Large intestine (tissue), 3 donors: ENCODE data around the gene DDRGK1. TPM values are rescaled to one million over a fixed set of nuclear protein-coding genes. Genes with fewer than 3 reads are reported as not detected.

Source experiments
- DNase-seq, 2 donors: peaks; one replicate each; pipeline versions ENCODE4 v3.0.0 to v3.0.0-alpha.2; 2013
- H3K27ac ChIP-seq: one replicate; pipeline ENCODE4 v1.5.1; 2013; ENCODE audit warnings: low read length
- H3K27me3 ChIP-seq: 2 replicates; pipeline ENCODE4 v1.6.1; 2013; ENCODE audit warnings: low read length; ENCODE audit not compliant: control insufficient read depth, insufficient read depth
- H3K36me3 ChIP-seq: 2 replicates; pipeline ENCODE4 v1.6.1; 2013; ENCODE audit warnings: low read length; ENCODE audit not compliant: control insufficient read depth, insufficient read depth
- H3K4me1 ChIP-seq: one replicate; pipeline ENCODE4 v1.6.1; 2013; ENCODE audit warnings: low read length; ENCODE audit not compliant: control insufficient read depth, insufficient read depth
- H3K4me3 ChIP-seq: one replicate; pipeline ENCODE4 v1.5.1; 2013; ENCODE audit warnings: low read length
- H3K9me3 ChIP-seq: one replicate; pipeline ENCODE4 v1.6.1; 2013; ENCODE audit warnings: mild to moderate bottlenecking, low read depth, low read length, moderate library complexity; ENCODE audit not compliant: control insufficient read depth
- WGBS: methylation state at CpG from one replicate; pipeline ENCODE4 v1.1.5; 2013; ENCODE audit warnings: low lambda C conversion rate; ENCODE audit not compliant: insufficient coverage; 5-methylcytosine and 5-hydroxymethylcytosine counted together
- polyA plus RNA-seq: library from polyadenylated mRNA; unstranded; fragments of 120-200 nt; gene quantifications from one replicate; pipeline ENCODE4 v1.2.1, GENCODE V29; 2013

The DDRGK1 gene
- polyA plus RNA-seq, 1 donor, result 77.0 TPM

DNA sequence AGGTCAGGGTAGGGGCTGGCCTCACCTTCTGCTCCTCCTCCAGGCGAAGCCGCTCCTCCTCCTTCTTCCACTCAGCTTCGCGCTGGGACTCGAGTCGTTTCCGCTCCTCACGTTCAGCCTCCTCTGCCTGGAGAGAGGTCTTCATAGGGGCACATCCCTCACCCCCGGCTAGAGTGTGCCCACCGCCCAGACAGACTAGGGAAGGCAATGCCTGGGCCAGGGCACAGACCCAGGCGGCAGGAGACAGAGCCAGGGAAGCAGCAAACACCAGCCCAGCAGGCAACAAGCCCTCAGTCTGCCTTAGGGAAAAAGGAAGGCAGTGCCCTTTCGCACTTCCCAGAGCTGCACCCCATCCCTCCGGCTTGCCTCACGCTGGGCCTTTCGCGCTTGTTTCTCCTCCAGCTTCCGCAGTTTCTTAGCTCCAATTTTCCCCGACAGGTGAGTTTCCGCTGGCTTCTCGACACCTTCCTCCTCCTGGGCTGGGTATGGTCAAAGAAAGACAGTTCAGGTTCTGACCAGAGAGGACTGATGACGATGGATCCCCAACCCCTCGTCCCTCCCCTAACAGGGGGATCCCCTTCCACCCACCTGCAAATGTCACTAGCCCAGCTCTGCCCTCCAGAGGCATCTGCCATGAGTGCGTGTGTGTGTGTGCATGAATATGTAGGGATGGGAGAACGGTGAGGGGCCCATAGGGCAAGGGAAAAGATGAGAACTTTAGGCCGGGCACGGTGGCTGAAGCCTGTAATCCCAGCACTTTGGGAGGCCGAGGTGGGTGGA, 4.3 kb downstream of the DDRGK1 start:
- Histone ChIP-seq H3K27ac (no peak overlapping the region), H3K36me3 (peaks cover 48% of the 10 kb centered on the region), H3K4me3 (no peak overlapping the region), H3K27me3 (no peaks in the 10 kb centered on the region), H3K4me1 (peaks cover 9% of the 10 kb centered on the region), H3K9me3 (no peaks in the 10 kb centered on the region)
- 100% methylated on average over 1 of the region's 27 CpGs for WGBS
- DNase-seq, result no peak

DNA sequence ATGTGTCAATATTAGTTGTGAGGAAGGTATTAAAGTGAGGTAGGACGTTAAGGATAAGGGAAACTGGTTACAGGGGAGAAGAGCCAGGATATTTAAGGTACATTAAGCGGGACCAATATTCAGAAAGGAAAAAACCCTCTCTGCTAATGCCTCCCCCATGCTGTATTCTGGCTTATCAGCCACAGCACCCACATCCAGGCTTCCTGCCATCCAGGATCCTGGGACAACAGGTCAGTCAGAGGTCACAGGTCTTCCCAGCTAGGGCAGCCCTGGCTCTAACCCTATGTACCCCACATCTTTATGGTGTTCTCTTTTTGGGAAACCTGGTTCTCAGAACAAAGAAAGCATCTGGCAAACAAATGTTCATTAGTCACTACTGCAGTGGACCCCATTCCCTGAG, 5.3 kb downstream of the DDRGK1 start:
- no peak for DNase-seq
- 78% methylated on average over 1 of the region's 2 CpGs for WGBS
- Histone ChIP-seq H3K4me1 (peaks cover 9% of the 10 kb centered on the region), H3K27me3 (no peaks in the 10 kb centered on the region), H3K4me3 (no peak overlapping the region), H3K9me3 (no peaks in the 10 kb centered on the region), H3K27ac (no peak overlapping the region), H3K36me3 (peaks cover 58% of the 10 kb centered on the region)

DNA sequence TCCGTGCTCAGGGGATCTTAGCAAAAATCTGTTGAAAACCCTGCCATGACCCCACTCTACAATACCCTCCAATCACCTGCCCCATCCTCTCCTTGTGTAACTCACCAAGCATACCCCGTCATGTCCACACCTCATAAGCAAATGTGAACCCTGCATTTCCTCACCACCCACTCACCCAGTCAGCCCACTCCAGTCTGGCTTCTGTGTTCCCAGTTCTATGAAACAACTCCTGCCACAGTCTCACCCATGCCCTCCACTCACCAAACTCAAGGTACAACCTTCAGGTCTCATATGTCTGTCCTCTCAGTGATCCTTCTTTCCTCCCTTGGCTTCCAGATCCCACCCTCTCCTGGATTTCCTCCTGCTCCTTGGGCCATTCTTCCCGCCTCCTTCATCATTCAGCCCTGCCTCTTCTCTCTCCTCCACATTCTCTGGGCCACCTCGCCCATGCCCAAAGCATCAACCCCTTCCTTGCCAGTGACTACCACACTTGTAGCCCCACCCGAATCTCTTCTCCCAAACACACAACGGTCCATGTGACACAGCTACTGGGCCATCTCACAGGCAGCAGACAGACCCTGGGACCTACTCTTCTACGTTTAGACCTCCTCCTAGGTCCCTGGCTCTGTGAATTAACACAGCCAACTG, 8.8 kb downstream of the DDRGK1 start:
- peaks cover 81% of the 10 kb centered on the region for H3K36me3 ChIP-seq
- whole genome bisulfite sequencing, result 100% methylated on average over 2 of the region's 7 CpGs
- H3K4me1 ChIP-seq, result no peaks in the 10 kb centered on the region
- no peak overlapping the region for H3K4me3 ChIP-seq
- no peak for DNase-seq
- H3K9me3 ChIP-seq, result no peaks in the 10 kb centered on the region
- no peak overlapping the region for H3K27ac ChIP-seq
- H3K27me3 ChIP-seq, result no peaks in the 10 kb centered on the region

GRCh38 chr20:3194617-3195280, 9.7 kb downstream of the DDRGK1 start:
- H3K27ac ChIP-seq, result no peak overlapping the region
- H3K4me1 ChIP-seq, result no peaks in the 10 kb centered on the region
- H3K36me3 ChIP-seq, result peaks cover 83% of the 10 kb centered on the region
- WGBS, result no CpG with 5 or more reads among the region's 10 CpGs
- H3K9me3 ChIP-seq, result no peaks in the 10 kb centered on the region
- H3K27me3 ChIP-seq, result no peaks in the 10 kb centered on the region
- DNase-seq, result no peak
- no peak overlapping the region for H3K4me3 ChIP-seq

- peaks cover 81% of the 10 kb centered on the region for H3K36me3 ChIP-seq
- WGBS, result no CpG with 5 or more reads among the region's 14 CpGs
- H3K4me3 ChIP-seq, result no peak overlapping the region
- no peak overlapping the region for H3K27ac ChIP-seq
- DNase-seq, result no peak
- H3K9me3 ChIP-seq, result no peaks in the 10 kb centered on the region
- no peaks in the 10 kb centered on the region for H3K27me3 ChIP-seq
- no peaks in the 10 kb centered on the region for H3K4me1 ChIP-seq
These were observed 10.5 kb downstream of the DDRGK1 start for GRCh38 chr20:3193806-3194616.

- no peak overlapping the region for H3K4me3 ChIP-seq
- 82% methylated on average over 3 of the region's 18 CpGs for WGBS
- no peak for DNase-seq
- no peaks in the 10 kb centered on the region for H3K4me1 ChIP-seq
- no peaks in the 10 kb centered on the region for H3K27me3 ChIP-seq
- H3K27ac ChIP-seq, result no peak overlapping the region
- H3K36me3 ChIP-seq, result peaks cover 74% of the 10 kb centered on the region
- H3K9me3 ChIP-seq, result no peaks in the 10 kb centered on the region
These were observed 12.1 kb downstream of the DDRGK1 start for GRCh38 chr20:3192226-3193015.

GRCh38 chr20:3190681-3191111, 13.8 kb downstream of the DDRGK1 start:
- Histone ChIP-seq H3K27me3 (no peaks in the 10 kb centered on the region), H3K9me3 (no peaks in the 10 kb centered on the region), H3K4me3 (no peak overlapping the region), H3K36me3 (peaks cover 62% of the 10 kb centered on the region), H3K27ac (no peak overlapping the region), H3K4me1 (no peaks in the 10 kb centered on the region)
- DNase-seq, result no peak
- WGBS, result no CpG with 5 or more reads among the region's 14 CpGs

- Histone ChIP-seq H3K4me3 (no peak overlapping the region), H3K4me1 (no peaks in the 10 kb centered on the region), H3K9me3 (no peaks in the 10 kb centered on the region), H3K27ac (no peak overlapping the region), H3K36me3 (peaks cover 52% of the 10 kb centered on the region), H3K27me3 (no peaks in the 10 kb centered on the region)
- no peak for DNase-seq
- no CpG with 5 or more reads among the region's 4 CpGs for WGBS
These were observed 14.8 kb downstream of the DDRGK1 start for GRCh38 chr20:3189561-3190131.

DNA sequence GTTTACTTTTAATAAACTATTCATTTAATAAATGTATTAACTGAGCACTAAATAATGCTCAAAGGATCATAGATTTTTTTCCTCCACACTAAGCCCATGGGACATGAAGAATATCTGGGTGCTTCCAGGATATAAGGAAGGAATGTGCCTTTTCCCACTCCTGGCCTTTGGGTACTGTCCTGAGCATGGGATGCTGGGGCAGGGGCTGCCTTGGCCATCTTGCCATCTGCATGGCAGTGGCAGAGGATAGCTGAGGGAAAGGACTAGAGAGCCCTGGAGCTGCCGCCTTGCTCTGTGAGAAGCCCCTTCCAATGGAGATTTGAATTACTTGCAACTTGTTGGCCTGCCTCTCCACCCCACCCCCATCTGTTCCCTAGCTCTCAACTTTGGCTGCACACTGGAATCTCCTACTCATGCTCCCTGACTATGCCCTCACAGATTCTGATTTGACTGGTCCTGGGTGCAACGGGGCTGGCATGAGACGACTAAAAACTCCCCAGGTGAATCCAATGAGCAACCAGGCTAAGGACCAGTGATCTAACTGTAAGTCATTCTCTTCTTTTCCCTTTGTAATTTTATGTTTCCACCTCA, 15.6 kb downstream of the DDRGK1 start:
- DNase-seq, result no peak
- WGBS, result no CpG with 5 or more reads among the region's 3 CpGs
- Histone ChIP-seq H3K4me1 (no peaks in the 10 kb centered on the region), H3K4me3 (no peak overlapping the region), H3K27me3 (no peaks in the 10 kb centered on the region), H3K27ac (no peak overlapping the region), H3K9me3 (no peaks in the 10 kb centered on the region), H3K36me3 (peaks cover 44% of the 10 kb centered on the region)
